ENCODE data around the gene ARHGAP26.

Gene ARHGAP26

GRCh38 chr5:142769793-142770649 is at the start of gene ARHGAP26:
ARHGAP26 (plus strand) TSS chr5:142770377; CDS start chr5:142770762, 385 bp downstream.
- DNase-seq = peak; percentile 93

GRCh38 chr5:142720641-142721271 is 49.4 kb upstream of the ARHGAP26 start:
- DNase-seq = no peak

GRCh38 chr5:142722146-142722545 is 48.0 kb upstream of the ARHGAP26 start:
- DNase-seq = no peak

GRCh38 chr5:142722896-142723295 is 47.3 kb upstream of the ARHGAP26 start:
- DNase-seq = no peak

- no peak for DNase-seq
Observed at GRCh38 chr5:142724821-142725220, 45.4 kb upstream of the ARHGAP26 start.

GRCh38 chr5:142725231-142726187 is 44.7 kb upstream of the ARHGAP26 start:
- no peak for DNase-seq

- DNase-seq = no peak
Observed at GRCh38 chr5:142726188-142726731, 43.9 kb upstream of the ARHGAP26 start.

GRCh38 chr5:142727735-142728047 is 42.5 kb upstream of the ARHGAP26 start:
- DNase-seq = no peak

- no peak for DNase-seq
Observed at GRCh38 chr5:142735323-142736246, 34.6 kb upstream of the ARHGAP26 start.

- DNase-seq = no peak
Observed at GRCh38 chr5:142736247-142736632, 33.9 kb upstream of the ARHGAP26 start.

- DNase-seq = no peak
Observed at GRCh38 chr5:142737179-142737578, 33.0 kb upstream of the ARHGAP26 start.

- DNase-seq = no peak
Observed at GRCh38 chr5:142740474-142741242, 29.5 kb upstream of the ARHGAP26 start.

- no peak for DNase-seq
Observed at GRCh38 chr5:142743592-142744441, 26.4 kb upstream of the ARHGAP26 start.

GRCh38 chr5:142745268-142745667 is 24.9 kb upstream of the ARHGAP26 start:
- no peak for DNase-seq

GRCh38 chr5:142746532-142747433 is 23.4 kb upstream of the ARHGAP26 start:
- DNase-seq = no peak

- no peak for DNase-seq
Observed at GRCh38 chr5:142748132-142748531, 22.0 kb upstream of the ARHGAP26 start.

GRCh38 chr5:142748568-142749249 is 21.5 kb upstream of the ARHGAP26 start:
- DNase-seq = peak; percentile 45

GRCh38 chr5:142749321-142749720 is 20.9 kb upstream of the ARHGAP26 start:
- no peak for DNase-seq

Measured in hematopoietic multipotent progenitor cell treated with erythropoietin and hydrocortisone succinate and interleukin-3 and kit ligand, for 8 days (in vitro differentiated cells).